Measurements from ENCODE around the gene P2RY11. TPM values are rescaled to one million over a fixed set of nuclear protein-coding genes. Genes with fewer than 3 reads are reported as not detected.

P2RY11 gene
- total RNA-seq, 4 donors from 2014 or later = 2.9 to 9.2 (median 5.8) TPM

DNA sequence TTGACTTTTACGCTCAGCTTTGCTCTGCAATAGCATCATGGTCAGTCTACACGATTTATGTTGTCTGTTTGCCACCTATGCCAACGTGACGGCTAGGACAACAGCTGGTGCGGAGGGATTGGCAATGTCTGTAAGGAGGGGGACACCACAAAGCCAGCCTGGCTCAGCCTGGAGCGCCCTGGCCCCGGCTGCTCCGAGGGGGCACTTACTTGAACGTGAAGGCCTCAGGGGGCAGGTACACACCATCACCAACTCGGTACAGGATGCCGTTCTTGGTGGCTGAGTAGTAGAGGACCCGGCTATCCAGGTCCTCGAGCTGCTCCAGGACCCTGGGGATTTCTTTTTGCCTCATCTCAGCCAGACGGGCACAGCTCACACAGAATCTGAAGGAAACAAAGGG is 34.6 kb downstream of the P2RY11 start:
- TF ChIP-seq, protein P1, sequence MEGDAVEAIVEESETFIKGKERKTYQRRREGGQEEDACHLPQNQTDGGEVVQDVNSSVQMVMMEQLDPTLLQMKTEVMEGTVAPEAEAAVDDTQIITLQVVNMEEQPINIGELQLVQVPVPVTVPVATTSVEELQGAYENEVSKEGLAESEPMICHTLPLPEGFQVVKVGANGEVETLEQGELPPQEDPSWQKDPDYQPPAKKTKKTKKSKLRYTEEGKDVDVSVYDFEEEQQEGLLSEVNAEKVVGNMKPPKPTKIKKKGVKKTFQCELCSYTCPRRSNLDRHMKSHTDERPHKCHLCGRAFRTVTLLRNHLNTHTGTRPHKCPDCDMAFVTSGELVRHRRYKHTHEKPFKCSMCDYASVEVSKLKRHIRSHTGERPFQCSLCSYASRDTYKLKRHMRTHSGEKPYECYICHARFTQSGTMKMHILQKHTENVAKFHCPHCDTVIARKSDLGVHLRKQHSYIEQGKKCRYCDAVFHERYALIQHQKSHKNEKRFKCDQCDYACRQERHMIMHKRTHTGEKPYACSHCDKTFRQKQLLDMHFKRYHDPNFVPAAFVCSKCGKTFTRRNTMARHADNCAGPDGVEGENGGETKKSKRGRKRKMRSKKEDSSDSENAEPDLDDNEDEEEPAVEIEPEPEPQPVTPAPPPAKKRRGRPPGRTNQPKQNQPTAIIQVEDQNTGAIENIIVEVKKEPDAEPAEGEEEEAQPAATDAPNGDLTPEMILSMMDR (IDR thresholded peaks at IDR 0.05) = no peak
- TF ChIP-seq POLR2A (IDR thresholded peaks at IDR 0.05) = no peak
- Histone ChIP-seq H3K4me3 (no peak overlapping the region), H3K27me3 (no peaks in the 10 kb centered on the region), H3K4me1 (no peaks in the 10 kb centered on the region), H3K27ac (no peak overlapping the region), H3K36me3 (peaks cover 35 to 100% (median 53%) of the 10 kb centered on the region in 3 donors), H3K9me3 (no peaks in the 10 kb centered on the region)
- no peak for DNase-seq
- intact Hi-C loops (cut with DNase I) = no loop called here
- WGBS, 2 donors = 83 to 90% methylated on average over 5 of the region's 14 CpGs

DNA sequence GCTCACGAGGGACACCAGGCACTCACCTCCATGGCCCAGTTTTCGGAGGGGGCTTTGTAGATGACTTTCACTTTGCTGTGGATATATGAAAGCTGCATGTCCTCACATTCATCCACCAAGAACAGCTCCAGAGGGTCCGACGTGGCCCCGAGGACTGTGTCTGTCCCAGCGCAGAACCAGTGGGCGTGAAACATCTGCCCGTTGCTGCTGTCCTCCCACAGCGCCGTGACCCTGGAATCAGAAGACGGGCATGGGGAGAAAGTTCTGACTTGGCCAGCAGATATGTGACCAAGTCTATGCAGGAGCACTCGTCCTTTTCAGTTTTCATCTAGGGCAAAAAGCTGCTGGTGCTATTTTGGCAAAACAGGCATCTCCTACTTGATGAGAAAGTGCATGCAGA is 37.9 kb downstream of the P2RY11 start:
- Histone ChIP-seq H3K4me3 (no peak overlapping the region), H3K4me1 (no peaks in the 10 kb centered on the region), H3K27me3 (no peaks in the 10 kb centered on the region), H3K36me3 (peaks cover 10 to 99% (median 45%) of the 10 kb centered on the region in 3 donors), H3K9me3 (no peaks in the 10 kb centered on the region), H3K27ac (no peak overlapping the region)
- WGBS, 2 donors = 89 to 93% methylated on average over 7 to 9 of the region's 12 CpGs
- intact Hi-C loops (cut with DNase I) = no loop called here
- DNase-seq = no peak
- no peak for TF ChIP-seq POLR2A (IDR thresholded peaks at IDR 0.05)
- TF ChIP-seq, protein P1 (IDR thresholded peaks at IDR 0.05) = no peak

DNA sequence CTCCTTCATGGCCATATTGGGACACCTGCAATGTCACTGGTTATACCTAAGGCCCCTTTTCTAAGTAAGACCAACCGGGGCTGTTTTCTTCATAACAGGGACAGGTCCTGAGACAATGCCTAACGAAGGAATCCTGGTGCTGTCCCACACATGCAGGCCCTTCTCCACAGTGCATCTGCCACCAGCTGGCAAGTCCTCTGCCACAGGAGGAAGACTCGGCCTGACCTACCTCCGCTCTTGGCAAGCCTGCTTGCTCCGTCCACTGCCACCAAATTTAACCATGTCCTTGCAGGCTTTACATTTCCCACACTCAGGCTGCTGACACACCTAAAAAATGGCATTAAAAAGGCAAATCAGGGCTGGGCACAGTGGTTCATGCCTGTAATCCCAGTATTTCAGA is 40.0 kb downstream of the P2RY11 start:
- H3K27me3 ChIP-seq = no peaks in the 10 kb centered on the region
- intact Hi-C loops (cut with DNase I) = no loop called here
- WGBS, 2 donors = 84 to 96% methylated on average over 4 to 5 of the region's 5 CpGs
- H3K27ac ChIP-seq = no peak overlapping the region
- TF ChIP-seq, protein P1 (IDR thresholded peaks at IDR 0.05) = no peak
- no peak for TF ChIP-seq POLR2A (IDR thresholded peaks at IDR 0.05)
- no peaks in the 10 kb centered on the region for H3K9me3 ChIP-seq
- peaks cover under 1 to 99% (median 51%) of the 10 kb centered on the region in 3 donors for H3K36me3 ChIP-seq
- no peak for DNase-seq
- no peak overlapping the region for H3K4me3 ChIP-seq
- H3K4me1 ChIP-seq = no peaks in the 10 kb centered on the region

DNA sequence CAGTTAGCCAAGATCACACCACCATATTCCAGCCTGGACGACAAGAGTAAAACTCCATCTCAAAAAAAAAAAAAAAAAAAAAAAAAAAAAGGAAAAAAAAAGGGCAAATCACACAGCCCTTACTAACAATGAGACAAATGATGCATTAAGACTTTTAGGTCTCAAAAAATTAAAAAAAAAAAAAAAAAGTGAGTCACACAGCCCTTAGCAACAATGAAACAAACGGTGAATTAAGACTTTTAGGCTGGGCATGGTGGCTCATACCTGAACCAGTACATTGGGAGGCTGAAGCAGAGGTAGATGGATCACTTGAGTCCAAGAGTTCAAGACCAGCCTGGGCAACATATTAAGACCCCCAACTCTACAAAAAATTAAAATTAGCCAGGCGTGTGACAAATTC is 40.6 kb downstream of the P2RY11 start:
- intact Hi-C loops (cut with DNase I) = no loop called here
- H3K36me3 ChIP-seq = peaks cover 2 to 99% (median 51%) of the 10 kb centered on the region in 3 donors
- no peak overlapping the region for H3K27ac ChIP-seq
- H3K27me3 ChIP-seq = no peaks in the 10 kb centered on the region
- 75 to 83% methylated on average over 3 of the region's 3 CpGs for WGBS, 2 donors
- H3K9me3 ChIP-seq = no peaks in the 10 kb centered on the region
- TF ChIP-seq, protein P1 (IDR thresholded peaks at IDR 0.05) = no peak
- TF ChIP-seq POLR2A (IDR thresholded peaks at IDR 0.05) = no peak
- no peaks in the 10 kb centered on the region for H3K4me1 ChIP-seq
- no peak overlapping the region for H3K4me3 ChIP-seq
- DNase-seq = no peak

DNA sequence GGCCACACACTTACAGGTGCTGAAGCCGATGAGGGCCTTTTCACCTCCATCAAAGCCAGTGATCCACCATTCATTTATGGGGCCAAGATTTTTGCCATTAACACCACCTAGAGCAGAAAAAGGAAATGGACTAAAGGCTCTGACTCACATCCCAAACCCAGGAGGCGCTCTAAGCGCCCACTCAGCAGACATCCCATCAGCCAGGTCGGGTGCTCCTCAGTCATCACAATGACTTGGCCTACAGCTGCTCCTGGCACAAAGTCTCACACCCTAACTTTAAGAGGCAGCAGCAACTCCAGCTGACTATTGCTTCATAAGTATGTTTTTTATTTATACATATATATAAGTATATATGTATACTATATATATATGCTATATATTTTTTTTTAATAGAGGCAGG is 44.3 kb downstream of the P2RY11 start:
- Histone ChIP-seq H3K36me3 (peaks cover 33 to 99% (median 63%) of the 10 kb centered on the region in 3 donors), H3K4me1 (no peaks in the 10 kb centered on the region), H3K27me3 (no peaks in the 10 kb centered on the region), H3K9me3 (no peaks in the 10 kb centered on the region), H3K4me3 (no peak overlapping the region), H3K27ac (no peak overlapping the region)
- DNase-seq = no peak
- TF ChIP-seq, protein P1 (IDR thresholded peaks at IDR 0.05) = no peak
- no peak for TF ChIP-seq POLR2A (IDR thresholded peaks at IDR 0.05)
- WGBS, 2 donors = 83% methylated on average over 3 to 4 of the region's 4 CpGs
- intact Hi-C loops (cut with DNase I) = no loop called here

Data from esophagus squamous epithelium (tissue), 5 donors.